ENCODE measurements around the gene PAPSS1.
A peak's percentile ranks its signal among the peaks of the same experiment; 100 is the strongest.

PAPSS1 gene

GRCh38 chr4:107650251-107650650 lies 69.8 kb downstream of the PAPSS1 start:
- TF ChIP-seq, protein P1, sequence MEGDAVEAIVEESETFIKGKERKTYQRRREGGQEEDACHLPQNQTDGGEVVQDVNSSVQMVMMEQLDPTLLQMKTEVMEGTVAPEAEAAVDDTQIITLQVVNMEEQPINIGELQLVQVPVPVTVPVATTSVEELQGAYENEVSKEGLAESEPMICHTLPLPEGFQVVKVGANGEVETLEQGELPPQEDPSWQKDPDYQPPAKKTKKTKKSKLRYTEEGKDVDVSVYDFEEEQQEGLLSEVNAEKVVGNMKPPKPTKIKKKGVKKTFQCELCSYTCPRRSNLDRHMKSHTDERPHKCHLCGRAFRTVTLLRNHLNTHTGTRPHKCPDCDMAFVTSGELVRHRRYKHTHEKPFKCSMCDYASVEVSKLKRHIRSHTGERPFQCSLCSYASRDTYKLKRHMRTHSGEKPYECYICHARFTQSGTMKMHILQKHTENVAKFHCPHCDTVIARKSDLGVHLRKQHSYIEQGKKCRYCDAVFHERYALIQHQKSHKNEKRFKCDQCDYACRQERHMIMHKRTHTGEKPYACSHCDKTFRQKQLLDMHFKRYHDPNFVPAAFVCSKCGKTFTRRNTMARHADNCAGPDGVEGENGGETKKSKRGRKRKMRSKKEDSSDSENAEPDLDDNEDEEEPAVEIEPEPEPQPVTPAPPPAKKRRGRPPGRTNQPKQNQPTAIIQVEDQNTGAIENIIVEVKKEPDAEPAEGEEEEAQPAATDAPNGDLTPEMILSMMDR (IDR thresholded peaks at IDR 0.05; ENCODE audit: low read depth, low read length, missing control alignments), result no peak
- DNase-seq (ENCODE audit: extremely low read depth, low read depth), result no peak
- H3K4me3 ChIP-seq (replicated peaks; ENCODE audit: low read depth, low read length), result no peak overlapping the region

GRCh38 chr4:107648178-107648991 lies 71.6 kb downstream of the PAPSS1 start:
- no peak overlapping the region for H3K4me3 ChIP-seq (replicated peaks; ENCODE audit: low read depth, low read length)
- TF ChIP-seq, protein P1 (IDR thresholded peaks at IDR 0.05; ENCODE audit: low read depth, low read length, missing control alignments), result no peak
- no peak for DNase-seq (ENCODE audit: extremely low read depth, low read depth)

DNA sequence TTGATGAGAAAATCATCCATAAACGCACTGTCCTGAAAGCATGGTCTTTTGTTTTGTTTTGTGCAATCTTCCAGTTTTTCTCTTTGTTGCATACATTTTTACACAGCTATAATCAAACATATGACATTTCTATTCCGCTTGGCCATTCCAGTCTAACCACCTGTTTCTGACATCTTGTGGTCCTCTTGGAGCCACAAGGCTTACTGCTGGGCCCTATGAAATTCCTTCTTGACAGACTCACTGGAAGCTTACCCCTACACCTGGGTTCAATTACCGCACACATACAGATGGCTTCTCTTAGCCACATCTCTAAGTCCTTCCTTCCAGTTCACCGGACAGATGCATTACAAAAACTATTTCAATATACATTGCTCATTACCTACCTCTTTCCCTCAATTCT lies 72.4 kb downstream of the PAPSS1 start:
- H3K4me3 ChIP-seq (replicated peaks; ENCODE audit: low read depth, low read length), result no peak overlapping the region
- peak; percentile 98 for DNase-seq (ENCODE audit: extremely low read depth, low read depth)
- TF ChIP-seq, protein P1 (IDR thresholded peaks at IDR 0.05; ENCODE audit: low read depth, low read length, missing control alignments), result no peak

GRCh38 chr4:107645604-107646003 lies 74.4 kb downstream of the PAPSS1 start:
- DNase-seq (ENCODE audit: extremely low read depth, low read depth), result no peak
- TF ChIP-seq, protein P1 (IDR thresholded peaks at IDR 0.05; ENCODE audit: low read depth, low read length, missing control alignments), result no peak
- no peak overlapping the region for H3K4me3 ChIP-seq (replicated peaks; ENCODE audit: low read depth, low read length)

DNA sequence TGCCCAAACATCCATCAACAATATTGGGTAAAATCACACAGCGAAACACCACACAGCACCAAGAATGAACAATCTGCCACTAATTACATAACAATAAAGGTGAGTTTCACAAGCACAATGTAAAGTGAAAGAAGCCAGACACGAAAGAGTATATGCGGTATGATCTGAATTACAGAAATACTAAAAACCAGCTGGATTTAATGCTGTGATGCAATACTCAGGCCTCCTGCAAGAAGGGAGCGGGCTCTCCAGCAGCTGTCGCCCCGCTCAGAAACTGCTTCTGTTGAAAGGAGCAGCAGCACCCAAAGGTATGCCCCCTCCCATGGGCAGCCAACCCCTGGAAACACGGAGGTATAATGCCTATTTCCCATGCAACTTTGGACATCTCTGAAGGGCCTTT lies 77.0 kb downstream of the PAPSS1 start:
- TF ChIP-seq, protein P1 (IDR thresholded peaks at IDR 0.05; ENCODE audit: low read depth, low read length, missing control alignments), result no peak
- no peak for DNase-seq (ENCODE audit: extremely low read depth, low read depth)
- no peak overlapping the region for H3K4me3 ChIP-seq (replicated peaks; ENCODE audit: low read depth, low read length)

- DNase-seq (ENCODE audit: extremely low read depth, low read depth), result no peak
- no peak overlapping the region for H3K4me3 ChIP-seq (replicated peaks; ENCODE audit: low read depth, low read length)
- TF ChIP-seq, protein P1 (IDR thresholded peaks at IDR 0.05; ENCODE audit: low read depth, low read length, missing control alignments), result no peak
Measured at GRCh38 chr4:107640878-107641277, 79.2 kb downstream of the PAPSS1 start.
